ENCODE data around the gene CDC34. TPM values are rescaled to one million over a fixed set of nuclear protein-coding genes. Genes with fewer than 3 reads are reported as not detected.

The CDC34 gene
- total and polyA plus RNA-seq, 4 donors, result 19.2 to 83.8 (median 41.7) TPM

DNA sequence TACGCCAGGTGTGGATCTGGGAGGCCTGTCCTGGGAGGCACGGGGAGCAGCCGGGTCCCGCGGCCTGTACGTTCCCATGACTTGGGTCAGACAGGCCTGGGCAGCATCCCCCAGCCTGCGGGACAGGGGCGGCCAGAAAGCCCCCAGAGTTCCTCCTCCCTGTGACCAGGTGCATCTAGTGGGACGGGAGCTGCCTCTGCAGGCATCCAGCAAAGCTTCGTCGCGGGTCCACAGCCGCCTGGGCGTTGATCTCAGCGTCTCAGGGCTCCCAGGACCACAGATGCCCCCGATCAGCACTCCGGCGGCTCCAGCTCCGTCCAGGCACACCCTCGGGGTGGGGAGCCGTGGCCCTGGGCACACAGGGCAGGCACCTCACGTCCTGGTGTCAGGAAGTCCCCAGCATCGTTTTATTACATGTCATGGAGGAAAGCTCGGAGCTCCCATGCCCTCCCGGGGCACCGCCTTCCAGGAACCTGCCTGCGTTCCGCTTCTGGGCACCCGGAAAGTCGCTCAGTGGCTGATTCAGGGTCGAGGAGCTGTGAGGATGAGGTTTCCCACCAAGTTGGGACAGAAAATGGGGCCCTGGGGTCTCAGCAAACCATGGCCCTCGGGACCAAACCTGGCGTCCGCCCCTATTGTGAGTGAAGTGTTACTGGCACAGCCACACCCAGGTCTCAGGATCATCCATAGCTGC is 10.8 kb downstream of the CDC34 start:
- no peak overlapping the region for H3K27ac ChIP-seq (ENCODE audit: low read depth in 1 of 2, low read length in 2 of 2)
- H3K4me1 ChIP-seq (ENCODE audit: control insufficient read depth in 4 of 4, insufficient read depth in 4 of 4, low read length in 3 of 4), result no peaks in the 10 kb centered on the region
- H3K9ac ChIP-seq (ENCODE audit: low read depth in 1 of 2, low read length in 2 of 2), result no peak overlapping the region
- H3K27me3 ChIP-seq (ENCODE audit: control insufficient read depth in 4 of 4, insufficient read depth in 4 of 4, low read length in 3 of 4), result no peaks in the 10 kb centered on the region
- no peak for DNase-seq (ENCODE audit: low spot score)
- WGBS, result 92% methylated on average over 34 of the region's 34 CpGs
- H3K9me3 ChIP-seq (ENCODE audit: control insufficient read depth in 4 of 4, low read length in 3 of 4), result no peaks in the 10 kb centered on the region
- H3K4me3 ChIP-seq (ENCODE audit: low read depth in 1 of 3, low read length in 3 of 3), result no peak overlapping the region
- peaks cover 6 to 31% (median 9%) of the 10 kb centered on the region in 4 donors for H3K36me3 ChIP-seq (ENCODE audit: control insufficient read depth in 4 of 4, insufficient read depth in 3 of 4, low read depth in 1 of 4, low read length in 3 of 4)
- no peak for TF ChIP-seq ATF3 (IDR thresholded peaks at IDR 0.05)
- TF ChIP-seq, protein P1, sequence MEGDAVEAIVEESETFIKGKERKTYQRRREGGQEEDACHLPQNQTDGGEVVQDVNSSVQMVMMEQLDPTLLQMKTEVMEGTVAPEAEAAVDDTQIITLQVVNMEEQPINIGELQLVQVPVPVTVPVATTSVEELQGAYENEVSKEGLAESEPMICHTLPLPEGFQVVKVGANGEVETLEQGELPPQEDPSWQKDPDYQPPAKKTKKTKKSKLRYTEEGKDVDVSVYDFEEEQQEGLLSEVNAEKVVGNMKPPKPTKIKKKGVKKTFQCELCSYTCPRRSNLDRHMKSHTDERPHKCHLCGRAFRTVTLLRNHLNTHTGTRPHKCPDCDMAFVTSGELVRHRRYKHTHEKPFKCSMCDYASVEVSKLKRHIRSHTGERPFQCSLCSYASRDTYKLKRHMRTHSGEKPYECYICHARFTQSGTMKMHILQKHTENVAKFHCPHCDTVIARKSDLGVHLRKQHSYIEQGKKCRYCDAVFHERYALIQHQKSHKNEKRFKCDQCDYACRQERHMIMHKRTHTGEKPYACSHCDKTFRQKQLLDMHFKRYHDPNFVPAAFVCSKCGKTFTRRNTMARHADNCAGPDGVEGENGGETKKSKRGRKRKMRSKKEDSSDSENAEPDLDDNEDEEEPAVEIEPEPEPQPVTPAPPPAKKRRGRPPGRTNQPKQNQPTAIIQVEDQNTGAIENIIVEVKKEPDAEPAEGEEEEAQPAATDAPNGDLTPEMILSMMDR (IDR thresholded peaks at IDR 0.05; ENCODE audit: low read depth, low read length, missing input control), result no peak
- no peak for TF ChIP-seq TAF1 (conservative IDR thresholded peaks at IDR 0.05)
- no peak for TF ChIP-seq FOXA1 (IDR thresholded peaks at IDR 0.05)
- TF ChIP-seq FOXA2 (IDR thresholded peaks at IDR 0.05), result no peak
- TF ChIP-seq SP1 (IDR thresholded peaks at IDR 0.05), result no peak
- TF ChIP-seq HNF4G (IDR thresholded peaks at IDR 0.05), result no peak
- no peak for TF ChIP-seq YY1 (IDR thresholded peaks at IDR 0.05)
- no peak for TF ChIP-seq GABPA (IDR thresholded peaks at IDR 0.05 in 1 of 2, conservative IDR thresholded peaks at IDR 0.05 in 1 of 2)
- TF ChIP-seq, protein P2, sequence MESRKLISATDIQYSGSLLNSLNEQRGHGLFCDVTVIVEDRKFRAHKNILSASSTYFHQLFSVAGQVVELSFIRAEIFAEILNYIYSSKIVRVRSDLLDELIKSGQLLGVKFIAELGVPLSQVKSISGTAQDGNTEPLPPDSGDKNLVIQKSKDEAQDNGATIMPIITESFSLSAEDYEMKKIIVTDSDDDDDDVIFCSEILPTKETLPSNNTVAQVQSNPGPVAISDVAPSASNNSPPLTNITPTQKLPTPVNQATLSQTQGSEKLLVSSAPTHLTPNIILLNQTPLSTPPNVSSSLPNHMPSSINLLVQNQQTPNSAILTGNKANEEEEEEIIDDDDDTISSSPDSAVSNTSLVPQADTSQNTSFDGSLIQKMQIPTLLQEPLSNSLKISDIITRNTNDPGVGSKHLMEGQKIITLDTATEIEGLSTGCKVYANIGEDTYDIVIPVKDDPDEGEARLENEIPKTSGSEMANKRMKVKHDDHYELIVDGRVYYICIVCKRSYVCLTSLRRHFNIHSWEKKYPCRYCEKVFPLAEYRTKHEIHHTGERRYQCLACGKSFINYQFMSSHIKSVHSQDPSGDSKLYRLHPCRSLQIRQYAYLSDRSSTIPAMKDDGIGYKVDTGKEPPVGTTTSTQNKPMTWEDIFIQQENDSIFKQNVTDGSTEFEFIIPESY (IDR thresholded peaks at IDR 0.05), result no peak
- TF ChIP-seq, protein P3, sequence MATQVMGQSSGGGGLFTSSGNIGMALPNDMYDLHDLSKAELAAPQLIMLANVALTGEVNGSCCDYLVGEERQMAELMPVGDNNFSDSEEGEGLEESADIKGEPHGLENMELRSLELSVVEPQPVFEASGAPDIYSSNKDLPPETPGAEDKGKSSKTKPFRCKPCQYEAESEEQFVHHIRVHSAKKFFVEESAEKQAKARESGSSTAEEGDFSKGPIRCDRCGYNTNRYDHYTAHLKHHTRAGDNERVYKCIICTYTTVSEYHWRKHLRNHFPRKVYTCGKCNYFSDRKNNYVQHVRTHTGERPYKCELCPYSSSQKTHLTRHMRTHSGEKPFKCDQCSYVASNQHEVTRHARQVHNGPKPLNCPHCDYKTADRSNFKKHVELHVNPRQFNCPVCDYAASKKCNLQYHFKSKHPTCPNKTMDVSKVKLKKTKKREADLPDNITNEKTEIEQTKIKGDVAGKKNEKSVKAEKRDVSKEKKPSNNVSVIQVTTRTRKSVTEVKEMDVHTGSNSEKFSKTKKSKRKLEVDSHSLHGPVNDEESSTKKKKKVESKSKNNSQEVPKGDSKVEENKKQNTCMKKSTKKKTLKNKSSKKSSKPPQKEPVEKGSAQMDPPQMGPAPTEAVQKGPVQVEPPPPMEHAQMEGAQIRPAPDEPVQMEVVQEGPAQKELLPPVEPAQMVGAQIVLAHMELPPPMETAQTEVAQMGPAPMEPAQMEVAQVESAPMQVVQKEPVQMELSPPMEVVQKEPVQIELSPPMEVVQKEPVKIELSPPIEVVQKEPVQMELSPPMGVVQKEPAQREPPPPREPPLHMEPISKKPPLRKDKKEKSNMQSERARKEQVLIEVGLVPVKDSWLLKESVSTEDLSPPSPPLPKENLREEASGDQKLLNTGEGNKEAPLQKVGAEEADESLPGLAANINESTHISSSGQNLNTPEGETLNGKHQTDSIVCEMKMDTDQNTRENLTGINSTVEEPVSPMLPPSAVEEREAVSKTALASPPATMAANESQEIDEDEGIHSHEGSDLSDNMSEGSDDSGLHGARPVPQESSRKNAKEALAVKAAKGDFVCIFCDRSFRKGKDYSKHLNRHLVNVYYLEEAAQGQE (IDR thresholded peaks at IDR 0.05), result no peak
- no peak for TF ChIP-seq RAD21 (IDR thresholded peaks at IDR 0.05)
- TF ChIP-seq EGR1 (IDR thresholded peaks at IDR 0.05; ENCODE audit: low read depth in 2 of 2), result no peak

GRCh38 chr19:543910-544608 is 12.5 kb downstream of the CDC34 start, which contains the start of gene GZMM:
Gene GZMM, plus strand, starts transcription at chr19:544053. Its CDS starts 19 bp downstream, at chr19:544072.
- WGBS, result 60% methylated on average over 31 of the region's 31 CpGs
- H3K27ac ChIP-seq (ENCODE audit: low read depth in 1 of 2, low read length in 2 of 2), result no peak within 1 kb of the TSS
- no peak within 1 kb of the TSS for H3K4me3 ChIP-seq (ENCODE audit: low read depth in 1 of 3, low read length in 3 of 3)
- H3K9ac ChIP-seq (ENCODE audit: low read depth in 1 of 2, low read length in 2 of 2), result no peak within 1 kb of the TSS
- no peaks in the 10 kb centered on the region for H3K4me1 ChIP-seq (ENCODE audit: control insufficient read depth in 4 of 4, insufficient read depth in 4 of 4, low read length in 3 of 4)
- no peaks in the 10 kb centered on the region for H3K9me3 ChIP-seq (ENCODE audit: control insufficient read depth in 4 of 4, low read length in 3 of 4)
- no peak for DNase-seq (ENCODE audit: low spot score)
- H3K36me3 ChIP-seq (ENCODE audit: control insufficient read depth in 4 of 4, insufficient read depth in 3 of 4, low read depth in 1 of 4, low read length in 3 of 4), result peaks cover 0 to 18% (median 4%) of the 10 kb centered on the region in 4 donors
- no peaks in the 10 kb centered on the region for H3K27me3 ChIP-seq (ENCODE audit: control insufficient read depth in 4 of 4, insufficient read depth in 4 of 4, low read length in 3 of 4)
- TF ChIP-seq RXRA (IDR thresholded peaks at IDR 0.05) (no peak), SP1 (IDR thresholded peaks at IDR 0.05) (no peak), JUND (IDR thresholded peaks at IDR 0.05) (no peak), HNF4A (conservative IDR thresholded peaks at IDR 0.05) (no peak), NR2F2 (IDR thresholded peaks at IDR 0.05) (no peak), FOXA1 (IDR thresholded peaks at IDR 0.05) (no peak)
- TF ChIP-seq, protein P2 (IDR thresholded peaks at IDR 0.05), result no peak
- TF ChIP-seq, protein P3 (IDR thresholded peaks at IDR 0.05), result no peak

Measured in liver (tissue), 9 donors.